SU-DHL-6 (cell line): ENCODE data around the gene KRT35.

Source experiments
- H2AFZ ChIP-seq: fragments of 200-600 bp; sonication (generic); 2 replicates; pipeline ENCODE4 v1.6.1; 2014; ENCODE audit warnings: low read depth, mild to moderate bottlenecking, moderate library complexity, mixed read lengths, antibody characterized with exemption, low read length; ENCODE audit not compliant: severe bottlenecking
- H3F3A ChIP-seq: fragments of 200-600 bp; shearing (Covaris generic); 2 replicates; pipeline ENCODE4 v1.6.0; 2016; ENCODE audit warnings: antibody characterized with exemption, mild to moderate bottlenecking; ENCODE audit not compliant: insufficient read depth
- H3K27ac ChIP-seq: fragments of 200-600 bp; sonication (generic); 2 replicates; pipeline ENCODE4 v1.5.1; 2016; ENCODE audit warnings: low read depth, mild to moderate bottlenecking, low read length, moderate library complexity, mixed read lengths
- H3K27me3 ChIP-seq: fragments of 200-600 bp; sonication (generic), shearing (Covaris generic); 2 replicates; pipeline ENCODE4 v1.6.0; 2014; ENCODE audit warnings: mild to moderate bottlenecking, low read length
- H3K36me3 ChIP-seq: fragments of 200-600 bp; sonication (generic); 2 replicates; pipeline ENCODE4 v1.6.1; 2014; ENCODE audit warnings: mild to moderate bottlenecking, low read length, mixed read lengths
- H3K4me2 ChIP-seq: fragments of 300-600, 200-600 bp; shearing (Covaris generic), sonication (generic); 2 replicates; pipeline ENCODE4 v1.6.0; 2014; ENCODE audit warnings: low read length, low read depth, mild to moderate bottlenecking; ENCODE audit not compliant: poor library complexity, severe bottlenecking
- H3K4me3 ChIP-seq: fragments of 200-600 bp; sonication (generic); 2 replicates; pipeline ENCODE4 v1.5.1; 2014; ENCODE audit warnings: antibody characterized with exemption, low read length, mild to moderate bottlenecking, mixed read lengths; ENCODE audit not compliant: insufficient read depth, poor library complexity, severe bottlenecking
- H3K79me2 ChIP-seq: fragments of 200-600 bp; sonication (generic); 2 replicates; pipeline ENCODE4 v1.6.1; 2014; ENCODE audit warnings: mild to moderate bottlenecking, low read length, moderate library complexity; ENCODE audit not compliant: insufficient read depth
- H3K9ac ChIP-seq: fragments of 200-600 bp; sonication (generic); 2 replicates; pipeline ENCODE4 v1.7.0; 2014; ENCODE audit warnings: mild to moderate bottlenecking, low read length
- H3K9me2 ChIP-seq: fragments of 200-600 bp; sonication (generic); replicated peaks from 2 replicates; pipeline ENCODE4 v1.6.1; 2014; ENCODE audit warnings: low read length; ENCODE audit not compliant: insufficient read depth
- H3K9me3 ChIP-seq: fragments of 200-600 bp; sonication (generic); 2 replicates; pipeline ENCODE4 v1.6.1; 2014; ENCODE audit warnings: low read length, mixed read lengths; ENCODE audit not compliant: insufficient read depth
- H4K20me1 ChIP-seq: fragments of 200-600 bp; sonication (generic); 2 replicates; pipeline ENCODE4 v1.6.1; 2014; ENCODE audit warnings: low read depth, mild to moderate bottlenecking, antibody characterized with exemption, low read length, moderate library complexity, mixed read lengths
- EZH2phosphoT487 ChIP-seq: fragments of 200-600 bp; sonication (generic), shearing (Covaris generic); conservative IDR thresholded peaks from 2 replicates; pipeline ENCODE4 v1.6.1; 2018; ENCODE audit warnings: mild to moderate bottlenecking, antibody characterized with exemption, low read length, moderate library complexity, mixed read lengths
- TF ChIP-seq, protein P1 (sequence below): fragments of 200-600 bp; sonication (generic); IDR thresholded peaks from one replicate; pipeline ENCODE4 v1.5.1; 2017; ENCODE audit warnings: antibody characterized with exemption, mild to moderate bottlenecking, low read length, moderate library complexity; ENCODE audit not compliant: insufficient read depth, poor library complexity, severe bottlenecking

KRT35 gene

DNA sequence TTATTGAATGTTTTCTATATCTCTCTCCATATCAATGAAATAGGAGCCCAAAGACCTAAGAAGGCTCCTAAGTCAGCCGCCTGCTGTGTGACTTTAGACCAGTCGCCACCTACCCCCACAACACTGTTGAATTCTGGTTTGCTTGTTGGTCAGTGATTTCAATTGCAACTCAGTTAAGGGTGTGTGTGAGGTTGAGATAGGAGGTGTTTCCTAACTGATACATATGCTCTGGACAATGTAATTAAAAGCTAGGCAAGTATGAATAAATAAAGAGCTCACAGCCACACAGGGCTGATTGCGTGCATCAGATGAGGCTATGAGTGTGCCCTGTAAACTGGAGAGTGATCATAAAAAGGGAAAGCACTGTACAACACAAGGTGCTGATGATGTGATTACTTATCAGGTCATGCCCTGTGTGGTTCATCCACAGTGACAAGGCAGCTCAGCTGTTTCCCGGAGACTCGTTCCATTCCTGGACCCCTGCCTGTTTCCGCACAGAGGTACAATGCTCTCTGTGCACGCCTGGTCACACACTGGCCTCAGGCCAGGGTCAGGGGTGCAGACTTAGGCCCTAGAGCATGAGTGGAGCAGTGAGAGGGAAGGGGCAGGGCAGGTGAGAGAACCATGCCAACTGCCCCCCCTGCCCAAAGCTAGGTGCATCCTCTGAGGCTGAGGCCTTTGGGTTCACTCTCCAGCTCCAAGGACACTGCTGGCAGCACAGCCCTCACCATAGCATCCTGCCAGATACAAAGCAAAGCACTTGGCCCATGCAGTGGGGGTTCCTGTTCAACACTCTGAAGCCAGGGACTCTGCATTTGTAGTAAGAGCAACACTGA is 3.3 kb upstream of the KRT35 start:
- Histone ChIP-seq H3K9ac (no peak overlapping the region), H3K4me3 (no peak overlapping the region), H3K9me2 (no peaks in the 10 kb centered on the region), H3K79me2 (no peaks in the 10 kb centered on the region), H3K27ac (no peak overlapping the region), H3K4me2 (no peak overlapping the region), H3K9me3 (no peaks in the 10 kb centered on the region), H3K27me3 (no peaks in the 10 kb centered on the region), H3F3A (no peaks in the 10 kb centered on the region), H2AFZ (no peak overlapping the region), H3K36me3 (no peaks in the 10 kb centered on the region), H4K20me1 (no peaks in the 10 kb centered on the region)
- no peak for TF ChIP-seq EZH2phosphoT487
- TF ChIP-seq, protein P1, sequence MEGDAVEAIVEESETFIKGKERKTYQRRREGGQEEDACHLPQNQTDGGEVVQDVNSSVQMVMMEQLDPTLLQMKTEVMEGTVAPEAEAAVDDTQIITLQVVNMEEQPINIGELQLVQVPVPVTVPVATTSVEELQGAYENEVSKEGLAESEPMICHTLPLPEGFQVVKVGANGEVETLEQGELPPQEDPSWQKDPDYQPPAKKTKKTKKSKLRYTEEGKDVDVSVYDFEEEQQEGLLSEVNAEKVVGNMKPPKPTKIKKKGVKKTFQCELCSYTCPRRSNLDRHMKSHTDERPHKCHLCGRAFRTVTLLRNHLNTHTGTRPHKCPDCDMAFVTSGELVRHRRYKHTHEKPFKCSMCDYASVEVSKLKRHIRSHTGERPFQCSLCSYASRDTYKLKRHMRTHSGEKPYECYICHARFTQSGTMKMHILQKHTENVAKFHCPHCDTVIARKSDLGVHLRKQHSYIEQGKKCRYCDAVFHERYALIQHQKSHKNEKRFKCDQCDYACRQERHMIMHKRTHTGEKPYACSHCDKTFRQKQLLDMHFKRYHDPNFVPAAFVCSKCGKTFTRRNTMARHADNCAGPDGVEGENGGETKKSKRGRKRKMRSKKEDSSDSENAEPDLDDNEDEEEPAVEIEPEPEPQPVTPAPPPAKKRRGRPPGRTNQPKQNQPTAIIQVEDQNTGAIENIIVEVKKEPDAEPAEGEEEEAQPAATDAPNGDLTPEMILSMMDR = no peak

DNA sequence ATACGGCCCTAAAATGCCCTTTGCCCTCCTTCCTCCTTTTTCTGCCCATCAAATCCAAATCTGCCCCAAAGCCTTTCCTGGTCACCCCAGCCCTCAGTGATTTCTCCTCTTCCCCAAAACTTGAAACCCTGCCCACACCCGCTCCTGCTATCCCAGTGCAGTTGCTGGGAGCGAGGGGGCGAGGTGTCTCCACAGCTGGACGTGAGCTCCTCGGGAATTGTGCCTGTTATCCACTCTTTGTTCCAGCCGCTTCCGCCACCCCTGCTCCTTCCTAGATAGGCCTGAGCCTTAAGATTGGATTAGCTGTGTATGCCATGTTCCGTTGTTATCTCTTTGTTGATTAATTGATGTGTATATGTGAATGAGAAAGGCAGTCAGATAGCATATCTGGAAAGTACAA is 2.6 kb upstream of the KRT35 start:
- no peak for TF ChIP-seq EZH2phosphoT487
- TF ChIP-seq, protein P1 = no peak
- H3K4me2 ChIP-seq = no peak overlapping the region
- H3K36me3 ChIP-seq = no peaks in the 10 kb centered on the region
- H3K27ac ChIP-seq = no peak overlapping the region
- no peak overlapping the region for H3K9ac ChIP-seq
- H3K79me2 ChIP-seq = no peaks in the 10 kb centered on the region
- H3K9me2 ChIP-seq = no peaks in the 10 kb centered on the region
- no peak overlapping the region for H3K4me3 ChIP-seq
- H3F3A ChIP-seq = no peaks in the 10 kb centered on the region
- H4K20me1 ChIP-seq = no peaks in the 10 kb centered on the region
- H2AFZ ChIP-seq = no peak overlapping the region
- H3K27me3 ChIP-seq = no peaks in the 10 kb centered on the region
- no peaks in the 10 kb centered on the region for H3K9me3 ChIP-seq

DNA sequence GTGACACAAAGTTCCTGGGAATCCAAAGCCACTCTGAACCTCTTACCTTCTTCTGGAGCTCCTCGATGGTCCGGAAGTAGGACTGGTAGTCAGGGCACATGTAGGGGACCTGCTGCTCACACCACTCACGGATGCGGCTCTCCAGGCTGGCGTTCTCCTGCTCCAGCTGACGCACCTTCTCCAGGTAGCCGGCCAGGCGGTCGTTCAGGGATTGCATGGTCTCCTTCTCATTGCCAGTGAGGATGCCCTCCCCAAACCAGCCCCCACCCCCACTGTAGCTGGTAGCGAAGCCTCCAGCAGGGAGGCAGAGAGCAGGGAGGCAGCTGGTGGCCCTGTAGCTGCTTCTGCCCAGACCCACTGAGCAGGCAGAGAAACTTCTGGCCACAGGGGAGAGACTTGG is 370 bp downstream of the KRT35 start:
- H3K9ac ChIP-seq = no peak overlapping the region
- no peak overlapping the region for H3K4me3 ChIP-seq
- H3K79me2 ChIP-seq = no peaks in the 10 kb centered on the region
- no peaks in the 10 kb centered on the region for H3F3A ChIP-seq
- no peak overlapping the region for H3K4me2 ChIP-seq
- no peak overlapping the region for H3K27ac ChIP-seq
- no peaks in the 10 kb centered on the region for H3K36me3 ChIP-seq
- no peaks in the 10 kb centered on the region for H4K20me1 ChIP-seq
- no peaks in the 10 kb centered on the region for H3K27me3 ChIP-seq
- no peaks in the 10 kb centered on the region for H3K9me3 ChIP-seq
- H3K9me2 ChIP-seq = no peaks in the 10 kb centered on the region
- H2AFZ ChIP-seq = no peak overlapping the region
- TF ChIP-seq, protein P1 = no peak
- TF ChIP-seq EZH2phosphoT487 = no peak
